Adipocyte (in vitro differentiated cells): ENCODE results near the gene TRPC4AP.

Source experiments
- DNase-seq: peaks from one replicate; pipeline ENCODE4 v3.0.0-alpha.2; 2015; ENCODE audit warnings: low read depth
- H3K27me3 ChIP-seq: replicated peaks from 2 replicates; pipeline ENCODE4 v1.7.0; 2013; ENCODE audit warnings: mild to moderate bottlenecking, low read length, moderate library complexity; ENCODE audit not compliant: control insufficient read depth, insufficient read depth
- H3K36me3 ChIP-seq: 2 replicates; pipeline ENCODE4 v1.7.0; 2013; ENCODE audit warnings: low read length, mild to moderate bottlenecking, moderate library complexity; ENCODE audit not compliant: control insufficient read depth, insufficient read depth, severe bottlenecking
- H3K4me1 ChIP-seq: 2 replicates; pipeline ENCODE4 v1.7.0; 2013; ENCODE audit warnings: mild to moderate bottlenecking, low read length, moderate library complexity; ENCODE audit not compliant: control insufficient read depth, insufficient read depth
- H3K4me3 ChIP-seq: 2 replicates; pipeline ENCODE4 v1.7.0; 2013; ENCODE audit warnings: mild to moderate bottlenecking, low read length, moderate library complexity
- H3K9ac ChIP-seq: 2 replicates; pipeline ENCODE4 v1.7.0; 2013; ENCODE audit warnings: mild to moderate bottlenecking, low read length, moderate library complexity
- H3K9me3 ChIP-seq: 2 replicates; pipeline ENCODE4 v1.7.0; 2013; ENCODE audit warnings: mild to moderate bottlenecking, low read length, moderate library complexity; ENCODE audit not compliant: control insufficient read depth

The TRPC4AP gene

GRCh38 chr20:34997131-34997561 lies 95.5 kb downstream of the TRPC4AP start:
- Histone ChIP-seq H3K9me3 (no peaks in the 10 kb centered on the region), H3K27me3 (no peaks in the 10 kb centered on the region), H3K4me1 (no peaks in the 10 kb centered on the region), H3K4me3 (no peak overlapping the region), H3K9ac (no peak overlapping the region), H3K36me3 (peaks cover 63% of the 10 kb centered on the region)
- DNase-seq: no peak

- no peak overlapping the region for H3K9ac ChIP-seq
- no peak for DNase-seq
- H3K36me3 ChIP-seq: peaks cover 56% of the 10 kb centered on the region
- H3K4me3 ChIP-seq: no peak overlapping the region
- H3K27me3 ChIP-seq: no peaks in the 10 kb centered on the region
- no peaks in the 10 kb centered on the region for H3K4me1 ChIP-seq
- H3K9me3 ChIP-seq: no peaks in the 10 kb centered on the region
These were observed 96.2 kb downstream of the TRPC4AP start for GRCh38 chr20:34996243-34997028.

- Histone ChIP-seq H3K9me3 (no peaks in the 10 kb centered on the region), H3K36me3 (peaks cover 49% of the 10 kb centered on the region)
These were observed 96.9 kb downstream of the TRPC4AP start for GRCh38 chr20:34995696-34996095.

GRCh38 chr20:34995192-34995591 lies 97.4 kb downstream of the TRPC4AP start:
- H3K9me3 ChIP-seq: no peaks in the 10 kb centered on the region
- H3K4me3 ChIP-seq: no peak overlapping the region
- H3K4me1 ChIP-seq: no peaks in the 10 kb centered on the region
- H3K9ac ChIP-seq: no peak overlapping the region
- no peak for DNase-seq
- peaks cover 44% of the 10 kb centered on the region for H3K36me3 ChIP-seq
- H3K27me3 ChIP-seq: no peaks in the 10 kb centered on the region

More at GRCh38 chr20:34995696-34996095, 96.9 kb downstream of the TRPC4AP start:
- Histone ChIP-seq H3K4me3 (no peak overlapping the region), H3K27me3 (no peaks in the 10 kb centered on the region), H3K4me1 (no peaks in the 10 kb centered on the region), H3K9ac (no peak overlapping the region)
- no peak for DNase-seq

GRCh38 chr20:34994509-34995131 lies 98.0 kb downstream of the TRPC4AP start:
- H3K9ac ChIP-seq: no peak overlapping the region
- H3K27me3 ChIP-seq: no peaks in the 10 kb centered on the region
- peaks cover 38% of the 10 kb centered on the region for H3K36me3 ChIP-seq

GRCh38 chr20:34993941-34994508 lies 98.6 kb downstream of the TRPC4AP start:
- no peak overlapping the region for H3K4me3 ChIP-seq
- H3K9me3 ChIP-seq: no peaks in the 10 kb centered on the region
- no peak overlapping the region for H3K9ac ChIP-seq
- H3K36me3 ChIP-seq: peaks cover 32% of the 10 kb centered on the region
- H3K4me1 ChIP-seq: no peaks in the 10 kb centered on the region
- no peaks in the 10 kb centered on the region for H3K27me3 ChIP-seq
- no peak for DNase-seq

More at GRCh38 chr20:34994509-34995131, 98.0 kb downstream of the TRPC4AP start:
- no peak for DNase-seq
- H3K4me3 ChIP-seq: no peak overlapping the region
- H3K4me1 ChIP-seq: no peaks in the 10 kb centered on the region
- H3K9me3 ChIP-seq: no peaks in the 10 kb centered on the region

GRCh38 chr20:34992751-34993417 lies 99.7 kb downstream of the TRPC4AP start:
- Histone ChIP-seq H3K4me3 (no peak overlapping the region), H3K9ac (no peak overlapping the region)

GRCh38 chr20:34990661-34991214 lies 101.9 kb downstream of the TRPC4AP start:
- peaks cover 10% of the 10 kb centered on the region for H3K27me3 ChIP-seq
- no peaks in the 10 kb centered on the region for H3K9me3 ChIP-seq
- DNase-seq: no peak
- H3K9ac ChIP-seq: no peak overlapping the region
- H3K4me1 ChIP-seq: no peaks in the 10 kb centered on the region
- H3K4me3 ChIP-seq: no peak overlapping the region
- peaks cover 13% of the 10 kb centered on the region for H3K36me3 ChIP-seq

More at GRCh38 chr20:34992751-34993417, 99.7 kb downstream of the TRPC4AP start:
- Histone ChIP-seq H3K4me1 (no peaks in the 10 kb centered on the region), H3K9me3 (no peaks in the 10 kb centered on the region), H3K27me3 (no peaks in the 10 kb centered on the region), H3K36me3 (peaks cover 21% of the 10 kb centered on the region)
- no peak for DNase-seq

- Histone ChIP-seq H3K9me3 (no peaks in the 10 kb centered on the region), H3K4me3 (no peak overlapping the region), H3K36me3 (peaks cover 8% of the 10 kb centered on the region), H3K9ac (no peak overlapping the region), H3K4me1 (no peaks in the 10 kb centered on the region), H3K27me3 (peaks cover 15% of the 10 kb centered on the region)
- DNase-seq: no peak
These were observed 102.4 kb downstream of the TRPC4AP start for GRCh38 chr20:34990231-34990630.

- no peak for DNase-seq
- Histone ChIP-seq H3K27me3 (peaks cover 19% of the 10 kb centered on the region), H3K36me3 (peaks cover 8% of the 10 kb centered on the region), H3K9me3 (no peaks in the 10 kb centered on the region), H3K4me1 (no peaks in the 10 kb centered on the region), H3K9ac (no peak overlapping the region), H3K4me3 (no peak overlapping the region)
These were observed 102.9 kb downstream of the TRPC4AP start for GRCh38 chr20:34989670-34990069.

- no peak overlapping the region for H3K9ac ChIP-seq
- no peaks in the 10 kb centered on the region for H3K4me1 ChIP-seq
- DNase-seq: no peak
- peaks cover 8% of the 10 kb centered on the region for H3K36me3 ChIP-seq
- H3K27me3 ChIP-seq: peaks cover 19% of the 10 kb centered on the region
- H3K4me3 ChIP-seq: no peak overlapping the region
- no peaks in the 10 kb centered on the region for H3K9me3 ChIP-seq
These were observed 103.5 kb downstream of the TRPC4AP start for GRCh38 chr20:34989118-34989517.
